Skin of body (tissue), 2 donors: ENCODE results near the gene PPT2. TPM values are rescaled to one million over a fixed set of nuclear protein-coding genes. Genes with fewer than 3 reads are reported as not detected.
"Not testable (repeated sequence)": the region's sequence is repeated elsewhere in the genome, so short reads cannot be mapped to it uniquely, and the experiment has no call there.

ENCODE experiments used
- DNase-seq: peaks from one replicate; lab custom pipeline; 2025; lab: John Stamatoyannopoulos, UW
- total RNA-seq: library from RNA; depleted of rRNA; stranded (reverse); fragments of >200 nt; gene quantifications from one replicate; pipeline ENCODE4 v1.2.3, GENCODE V29; 2014

PPT2 gene
- total RNA-seq, 1 donor from 2014 or later, result 124 TPM

GRCh38 chr6:32189069-32189741, 35.3 kb downstream of the PPT2 start:
- DNase-seq, result no peak

- no peak for DNase-seq
These were observed 35.8 kb downstream of the PPT2 start for GRCh38 chr6:32189742-32190053.

DNA sequence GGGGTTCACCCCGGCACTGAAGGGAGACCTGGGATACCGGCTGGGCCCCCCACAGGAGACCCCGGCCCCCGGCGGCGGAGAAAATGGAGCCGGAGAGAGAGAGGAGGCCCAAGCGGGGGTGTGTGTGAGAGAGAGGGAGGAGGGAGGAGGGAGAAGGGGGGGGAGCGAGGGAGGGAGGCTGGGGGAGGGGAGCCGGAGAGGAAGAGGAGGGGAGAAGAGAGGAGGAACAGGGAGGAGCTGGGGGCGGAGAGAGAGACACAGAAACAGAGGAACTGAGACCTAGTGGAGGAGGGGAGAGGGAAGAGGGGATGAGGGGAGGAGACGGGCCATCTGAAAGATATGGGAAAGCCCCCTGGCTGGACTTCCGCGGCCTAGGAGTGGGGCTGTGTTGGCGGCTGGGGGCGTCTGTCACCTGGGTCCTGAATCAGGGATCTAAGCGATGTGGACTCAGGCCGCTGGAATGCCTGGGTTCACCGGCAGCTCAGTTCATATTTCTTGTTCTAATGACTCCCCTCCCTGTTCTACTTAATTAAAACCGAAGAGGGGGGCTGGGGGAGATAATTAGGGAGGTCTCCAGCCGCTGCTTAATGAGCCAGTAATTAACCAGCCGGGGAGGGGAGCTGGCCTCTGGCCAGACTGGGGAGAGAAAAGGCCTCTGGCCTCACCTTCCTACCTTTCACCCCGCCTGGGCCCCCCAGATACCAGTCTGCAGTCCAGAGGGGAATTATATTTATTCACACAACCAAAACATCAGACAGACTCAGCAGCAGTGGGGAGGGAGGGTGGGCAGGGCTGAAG, 36.3 kb downstream of the PPT2 start, which contains the start of gene PBX2:
Gene PBX2 (minus strand): TSS at position 149 of the 798 bp plus-strand sequence. CDS start 287 bp downstream, outside the sequence.
- peak; percentile 89 for DNase-seq

GRCh38 chr6:32190911-32191677, 37.2 kb downstream of the PPT2 start:
- DNase-seq, result peak; percentile 19

DNA sequence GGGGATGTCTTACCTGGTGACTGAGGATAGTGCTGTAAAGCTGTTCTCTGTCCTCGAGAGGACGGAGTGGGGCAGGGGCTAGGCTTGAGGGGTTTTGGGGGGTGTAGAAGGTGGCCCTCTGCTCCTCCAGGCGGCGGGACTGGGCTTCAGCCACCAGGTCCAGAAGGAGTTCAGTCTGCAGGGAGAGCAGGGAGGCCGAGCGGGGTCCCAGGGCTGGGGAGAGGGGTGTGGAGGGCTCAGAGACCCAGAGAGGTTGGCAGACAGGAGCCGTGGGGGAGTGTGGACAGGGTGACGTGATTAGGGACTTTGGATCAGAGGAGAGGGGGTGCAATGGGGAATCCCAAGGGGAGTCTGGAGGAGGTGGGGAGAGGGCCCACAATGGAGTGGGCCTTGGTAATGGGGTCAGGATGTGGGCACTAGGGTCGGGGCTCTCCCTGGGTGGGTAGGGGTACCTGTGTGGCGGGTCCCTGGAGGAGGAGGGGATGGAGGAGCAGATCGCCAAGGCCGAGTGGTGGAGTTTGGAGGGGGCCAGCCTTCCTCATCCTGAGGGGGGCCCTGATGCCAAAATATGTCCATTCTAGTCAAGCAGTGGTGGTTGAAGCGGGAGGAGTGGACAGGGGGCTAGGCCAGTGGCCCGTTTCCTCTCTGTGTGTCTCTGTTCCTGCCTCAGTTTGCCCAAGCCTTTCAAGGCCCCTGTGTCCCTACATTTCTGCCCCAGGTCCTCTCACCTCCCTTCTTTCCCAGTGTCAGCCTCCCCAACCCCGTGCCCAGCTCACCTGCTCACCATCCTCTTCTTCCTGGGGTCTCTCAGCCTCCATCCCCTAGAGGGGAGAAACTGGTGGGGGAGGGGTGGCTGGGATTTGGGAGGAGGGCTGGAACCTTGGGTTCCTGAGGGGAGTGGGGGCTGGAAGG, 38.0 kb downstream of the PPT2 start:
- DNase-seq, result no peak

DNA sequence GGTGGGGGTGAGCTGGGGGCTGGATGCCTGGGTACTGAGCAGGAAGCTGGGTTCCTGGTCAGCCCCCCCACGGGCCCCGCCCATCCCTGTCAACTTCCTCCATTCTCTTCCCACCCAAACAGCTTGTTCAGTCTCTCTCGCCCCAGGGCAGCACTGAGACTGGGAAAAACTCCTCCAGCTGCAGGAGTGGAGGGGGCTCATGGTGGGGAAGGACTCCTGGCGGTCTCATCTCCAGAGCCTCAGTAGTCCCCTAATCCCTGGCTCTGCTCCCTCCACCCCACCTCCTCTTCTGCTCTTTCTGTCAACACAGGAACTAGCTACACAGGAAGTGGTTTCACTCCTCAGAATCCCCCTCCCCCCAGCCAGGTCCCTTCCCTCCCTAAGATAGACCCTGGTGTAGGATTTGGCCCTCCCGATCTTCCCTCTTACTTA, 38.7 kb downstream of the PPT2 start, which contains the start of gene GPSM3:
Gene GPSM3 (minus strand): TSS at position 36 of the 432 bp plus-strand sequence. CDS start 130 bp downstream, outside the sequence.
- DNase-seq, result peak; percentile 46

- DNase-seq, result not testable (repeated sequence)
These were observed 39.2 kb downstream of the PPT2 start for GRCh38 chr6:32193096-32193495.

GRCh38 chr6:32194388-32194787, 40.4 kb downstream of the PPT2 start:
- no peak for DNase-seq

DNA sequence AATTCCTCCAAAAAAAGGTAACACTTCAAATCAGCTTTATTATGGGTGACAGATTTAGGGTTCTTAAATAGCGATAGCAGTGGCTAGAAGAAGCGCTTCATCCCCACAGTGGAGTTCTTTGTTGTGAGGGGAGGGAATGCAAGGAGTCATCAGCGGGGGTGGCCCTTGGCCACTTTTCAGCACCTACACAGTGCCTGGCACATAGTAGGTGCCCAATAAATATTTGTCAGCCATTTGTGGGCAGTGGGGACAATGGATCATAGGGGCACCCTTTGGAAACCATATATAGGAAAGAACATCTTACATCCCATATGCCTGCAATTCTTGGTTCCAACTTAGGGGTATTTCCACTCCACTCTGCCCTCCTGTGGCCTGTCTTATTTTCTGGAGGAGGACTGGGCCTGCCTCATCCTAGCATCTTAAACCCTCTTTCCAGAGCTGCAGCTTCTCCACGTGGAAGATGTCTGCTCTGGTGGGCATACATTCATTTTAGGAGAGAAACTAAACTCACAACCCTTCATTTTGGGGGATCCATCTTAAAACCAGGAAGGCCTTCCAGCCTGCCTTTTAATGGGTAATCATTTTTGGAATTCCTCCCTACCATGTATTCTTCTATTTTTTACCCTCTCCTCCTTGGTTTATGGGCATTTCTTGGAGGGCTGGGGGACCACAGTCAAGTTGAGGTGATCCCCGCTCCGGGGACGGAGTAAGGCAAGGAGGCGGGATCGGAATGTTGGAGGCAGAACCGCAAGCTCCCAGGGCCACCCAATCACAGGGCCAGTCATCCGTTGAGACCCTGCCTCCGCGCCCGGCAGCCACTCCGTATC, 41.1 kb downstream of the PPT2 start:
- peak; percentile 82 for DNase-seq

GRCh38 chr6:32195652-32195901, 41.6 kb downstream of the PPT2 start:
- DNase-seq, result peak; percentile 100

- peak; percentile 85 for DNase-seq
These were observed 42.2 kb downstream of the PPT2 start for GRCh38 chr6:32195902-32196681.

GRCh38 chr6:32196682-32197616, 43.0 kb downstream of the PPT2 start:
- peak; percentile 26 for DNase-seq

DNA sequence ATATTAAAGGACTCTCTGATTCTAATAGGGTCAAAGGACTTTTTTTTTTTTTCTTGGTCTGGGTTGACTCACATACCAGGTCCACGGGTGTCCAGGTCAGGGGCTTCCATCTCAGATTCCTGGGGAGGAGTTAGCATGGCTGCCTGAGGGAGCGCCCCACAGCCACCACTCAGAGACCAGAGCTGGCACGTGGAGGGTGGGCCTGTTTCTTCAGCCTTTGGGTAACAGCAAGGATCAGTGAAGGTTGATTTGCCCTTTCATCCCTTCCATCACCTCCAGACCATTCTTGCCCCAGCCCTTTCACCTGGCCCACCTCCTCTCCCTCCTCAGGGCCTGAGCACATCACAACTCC, 44.4 kb downstream of the PPT2 start:
- DNase-seq, result no peak

GRCh38 chr6:32198866-32199265, 44.9 kb downstream of the PPT2 start:
- DNase-seq, result no peak

GRCh38 chr6:32200711-32201475, 47.0 kb downstream of the PPT2 start:
- DNase-seq, result no peak

GRCh38 chr6:32202186-32202585, 48.2 kb downstream of the PPT2 start:
- DNase-seq, result no peak

DNA sequence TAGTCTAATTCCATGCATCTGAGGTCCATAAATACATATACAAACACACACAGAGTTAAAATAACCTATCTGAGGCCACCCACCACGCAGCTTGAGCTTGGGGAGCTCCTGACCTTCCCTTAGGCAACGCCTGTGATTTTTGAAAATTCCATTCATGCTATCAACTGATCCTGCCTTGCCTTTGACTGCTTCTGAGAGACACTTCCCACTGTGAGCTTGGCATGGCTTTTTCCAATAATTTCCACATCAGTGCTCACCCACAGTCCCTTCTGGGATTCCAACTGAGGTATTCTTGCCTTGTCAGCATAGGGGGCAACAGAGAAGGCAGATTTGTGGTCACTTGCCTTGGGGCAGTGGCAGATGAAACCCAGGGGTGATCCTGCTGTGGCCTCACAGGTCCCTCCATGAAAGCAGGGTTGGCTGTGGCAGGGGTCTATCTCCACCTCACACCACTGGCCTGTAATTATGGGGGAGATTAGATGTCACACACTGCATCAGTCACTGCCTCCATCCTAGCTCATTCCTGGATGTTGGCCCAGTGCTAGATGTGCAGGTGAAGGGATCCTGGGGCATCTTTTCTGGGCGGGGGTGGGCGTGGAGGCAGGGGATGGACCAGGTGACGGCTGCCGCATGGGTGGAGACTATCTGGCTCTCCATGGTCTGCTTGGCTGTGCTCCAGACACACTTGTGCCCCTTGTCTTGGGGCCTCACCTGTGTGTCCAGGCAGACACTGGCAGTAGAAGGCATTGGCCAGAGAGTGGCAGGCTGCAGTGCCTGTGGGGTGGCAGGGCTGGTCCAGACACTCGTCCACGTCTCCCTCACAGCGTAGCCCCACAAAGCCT, 49.7 kb downstream of the PPT2 start:
- no peak for DNase-seq
